GM13976 (cell line): ENCODE data around the gene ZNF771.

Source experiments
- DNase-seq: peaks from one replicate; pipeline ENCODE4 v3.0.0; 2012; ENCODE audit warnings: low spot score
- CTCF ChIP-seq: IDR thresholded peaks from 2 replicates; pipeline ENCODE4 v1.5.1; 2012; ENCODE audit warnings: borderline replicate concordance, mild to moderate bottlenecking; ENCODE audit not compliant: insufficient read depth; ENCODE audit errors: extremely low read depth, missing control alignments, control extremely low read depth
- in situ Hi-C: fragments of 300-500 bp; cut with MboI; formaldehyde crosslinking; loops from one replicate; pipeline ENCODE4 v1.12.0; 2022; ENCODE audit warnings: low sequenced_read_pairs, mixed read lengths, inconsistent platforms; ENCODE audit not compliant: unreplicated experiment

The ZNF771 gene

GRCh38 chr16:30365200-30365599 is 42.2 kb upstream of the ZNF771 start:
- DNase-seq = no peak
- no peak for TF ChIP-seq CTCF
- in situ Hi-C loops = no loop called here

- in situ Hi-C loops = no loop called here
- no peak for TF ChIP-seq CTCF
- DNase-seq = no peak
These were observed 40.9 kb upstream of the ZNF771 start for GRCh38 chr16:30366511-30366910.

- no peak for DNase-seq
- no peak for TF ChIP-seq CTCF
- in situ Hi-C loops = no loop called here
These were observed 39.9 kb upstream of the ZNF771 start for GRCh38 chr16:30367349-30368009.

- TF ChIP-seq CTCF = no peak
- no peak for DNase-seq
- in situ Hi-C loops = no loop called here
These were observed 39.1 kb upstream of the ZNF771 start for GRCh38 chr16:30368122-30368791.

GRCh38 chr16:30368792-30369090 is 38.7 kb upstream of the ZNF771 start:
- DNase-seq = no peak
- no peak for TF ChIP-seq CTCF
- in situ Hi-C loops = no loop called here

- no peak for TF ChIP-seq CTCF
- DNase-seq = no peak
- in situ Hi-C loops = no loop called here
These were observed 38.1 kb upstream of the ZNF771 start for GRCh38 chr16:30369091-30369937.
